ENCODE data around the gene INIP. TPM values are rescaled to one million over a fixed set of nuclear protein-coding genes. Genes with fewer than 3 reads are reported as not detected.
A peak's percentile ranks its signal among the peaks of the same experiment; 100 is the strongest.

Gene INIP
- total RNA-seq, 2 experiments from 2014 or later: 28.9 to 31.0 TPM

GRCh38 chr9:112747094-112747493 is 29.2 kb upstream of the INIP start:
- TF ChIP-seq, protein P1, sequence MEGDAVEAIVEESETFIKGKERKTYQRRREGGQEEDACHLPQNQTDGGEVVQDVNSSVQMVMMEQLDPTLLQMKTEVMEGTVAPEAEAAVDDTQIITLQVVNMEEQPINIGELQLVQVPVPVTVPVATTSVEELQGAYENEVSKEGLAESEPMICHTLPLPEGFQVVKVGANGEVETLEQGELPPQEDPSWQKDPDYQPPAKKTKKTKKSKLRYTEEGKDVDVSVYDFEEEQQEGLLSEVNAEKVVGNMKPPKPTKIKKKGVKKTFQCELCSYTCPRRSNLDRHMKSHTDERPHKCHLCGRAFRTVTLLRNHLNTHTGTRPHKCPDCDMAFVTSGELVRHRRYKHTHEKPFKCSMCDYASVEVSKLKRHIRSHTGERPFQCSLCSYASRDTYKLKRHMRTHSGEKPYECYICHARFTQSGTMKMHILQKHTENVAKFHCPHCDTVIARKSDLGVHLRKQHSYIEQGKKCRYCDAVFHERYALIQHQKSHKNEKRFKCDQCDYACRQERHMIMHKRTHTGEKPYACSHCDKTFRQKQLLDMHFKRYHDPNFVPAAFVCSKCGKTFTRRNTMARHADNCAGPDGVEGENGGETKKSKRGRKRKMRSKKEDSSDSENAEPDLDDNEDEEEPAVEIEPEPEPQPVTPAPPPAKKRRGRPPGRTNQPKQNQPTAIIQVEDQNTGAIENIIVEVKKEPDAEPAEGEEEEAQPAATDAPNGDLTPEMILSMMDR (IDR thresholded peaks at IDR 0.05): no peak
- intact Hi-C loops (cut with micrococcal nuclease): no loop called here

DNA sequence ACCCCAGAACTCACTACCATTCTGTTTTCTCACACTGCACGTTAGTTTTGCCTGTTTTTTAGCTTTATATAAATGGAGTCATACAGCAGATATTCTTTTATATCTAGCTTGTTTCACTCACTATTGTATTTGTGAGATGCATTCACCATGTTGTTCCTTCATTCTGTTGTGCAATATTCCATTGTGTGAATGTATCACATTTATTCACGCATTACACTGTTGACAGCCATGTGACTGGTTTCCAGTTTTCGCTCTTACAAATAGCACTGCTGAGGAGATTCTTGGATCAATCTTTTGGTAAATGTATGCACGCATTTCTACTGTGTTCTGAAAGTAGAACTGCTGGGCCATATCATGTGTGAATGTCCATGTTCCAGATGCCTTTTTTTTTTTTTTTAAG is 26.3 kb upstream of the INIP start:
- Mint-ChIP-seq H3K9me3 (no peaks in the 10 kb centered on the region), H3K27me3 (no peaks in the 10 kb centered on the region), H3K27ac (no peak overlapping the region), H3K4me1 (ENCODE audit: low read depth) (peaks cover 27% of the 10 kb centered on the region), H3K36me3 (ENCODE audit: low read depth) (no peaks in the 10 kb centered on the region), H3K4me3 (no peak overlapping the region)
- ChIA-PET CTCF (no interaction called here), POLR2A (no interaction called here)
- intact Hi-C loops (cut with micrococcal nuclease): no loop called here
- TF ChIP-seq, protein P1 (IDR thresholded peaks at IDR 0.05): no peak
- DNase-seq: no peak
- ATAC-seq: no peak

More at GRCh38 chr9:112747094-112747493, 29.2 kb upstream of the INIP start:
- ChIA-PET POLR2A (no interaction called here), CTCF (interaction anchor here (1.7 kb wide), 1 partner anchor 46 kb away, joined by 4 read pairs; no protein-coding TSS in a partner anchor)
- ATAC-seq: no peak
- no peaks in the 10 kb centered on the region for H3K27me3 Mint-ChIP-seq
- H3K9me3 Mint-ChIP-seq: no peaks in the 10 kb centered on the region
- no peak overlapping the region for H3K4me3 Mint-ChIP-seq
- peaks cover 38% of the 10 kb centered on the region for H3K4me1 Mint-ChIP-seq (ENCODE audit: low read depth)
- H3K36me3 Mint-ChIP-seq (ENCODE audit: low read depth): no peaks in the 10 kb centered on the region
- DNase-seq: no peak
- peak overlapping the region; percentile 42 for H3K27ac Mint-ChIP-seq

DNA sequence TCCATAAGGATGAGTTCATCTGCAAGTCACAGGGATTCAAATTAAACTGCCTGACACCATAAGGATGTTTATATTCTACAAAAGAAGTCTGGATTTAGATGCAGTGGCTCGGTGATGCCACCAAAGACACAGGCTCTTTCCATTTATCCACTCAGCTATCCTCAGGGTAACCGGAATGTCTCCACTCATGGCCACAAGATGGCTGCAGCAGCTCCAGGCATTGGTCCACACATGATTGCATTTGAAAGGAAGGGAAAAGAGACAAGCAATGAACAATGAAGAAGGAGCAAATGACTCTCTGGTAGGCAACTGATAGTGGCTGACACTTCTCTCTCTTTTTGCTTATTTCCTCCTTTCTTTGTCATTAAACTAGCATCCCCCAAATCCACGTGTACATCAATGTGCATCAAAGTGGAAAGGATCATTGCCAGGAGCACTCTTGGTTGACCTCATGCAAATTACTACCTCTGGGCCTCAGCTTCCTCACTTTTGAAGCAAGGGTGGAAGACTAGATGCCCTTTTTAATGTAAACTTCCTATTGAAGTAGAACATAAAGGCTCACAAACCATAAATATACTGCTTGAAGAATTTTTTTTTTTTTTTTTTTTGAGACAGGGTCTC is 25.4 kb upstream of the INIP start:
- Mint-ChIP-seq H3K4me1 (ENCODE audit: low read depth) (peaks cover 21% of the 10 kb centered on the region), H3K36me3 (ENCODE audit: low read depth) (no peaks in the 10 kb centered on the region), H3K9me3 (no peaks in the 10 kb centered on the region), H3K4me3 (no peak overlapping the region), H3K27ac (no peak overlapping the region), H3K27me3 (no peaks in the 10 kb centered on the region)
- TF ChIP-seq, protein P1 (IDR thresholded peaks at IDR 0.05): no peak
- ChIA-PET CTCF (no interaction called here), POLR2A (interaction anchor here (1.4 kb wide), 1 partner anchor 25 kb away, joined by 3 read pairs; the partner anchor contains the start of gene INIP)
- no peak for DNase-seq
- ATAC-seq: no peak
- intact Hi-C loops (cut with micrococcal nuclease): no loop called here

GRCh38 chr9:112734892-112735291 is 17.0 kb upstream of the INIP start:
- Mint-ChIP-seq H3K9me3 (no peaks in the 10 kb centered on the region), H3K36me3 (ENCODE audit: low read depth) (no peaks in the 10 kb centered on the region), H3K4me3 (no peak overlapping the region), H3K27me3 (no peaks in the 10 kb centered on the region), H3K4me1 (ENCODE audit: low read depth) (no peaks in the 10 kb centered on the region), H3K27ac (no peak overlapping the region)
- POLR2A ChIA-PET: interaction anchor here (0.6 kb wide), 1 partner anchor 967 kb away, joined by 3 read pairs; no protein-coding TSS in a partner anchor
- no peak for DNase-seq
- CTCF ChIA-PET: interaction anchor here (1.3 to 1.8 kb wide), 2 partner anchors 12 to 58 kb away, joined by 5 to 6 read pairs; no protein-coding TSS in a partner anchor
- TF ChIP-seq, protein P1 (IDR thresholded peaks at IDR 0.05): no peak
- intact Hi-C loops (cut with micrococcal nuclease): no loop called here
- ATAC-seq: no peak

DNA sequence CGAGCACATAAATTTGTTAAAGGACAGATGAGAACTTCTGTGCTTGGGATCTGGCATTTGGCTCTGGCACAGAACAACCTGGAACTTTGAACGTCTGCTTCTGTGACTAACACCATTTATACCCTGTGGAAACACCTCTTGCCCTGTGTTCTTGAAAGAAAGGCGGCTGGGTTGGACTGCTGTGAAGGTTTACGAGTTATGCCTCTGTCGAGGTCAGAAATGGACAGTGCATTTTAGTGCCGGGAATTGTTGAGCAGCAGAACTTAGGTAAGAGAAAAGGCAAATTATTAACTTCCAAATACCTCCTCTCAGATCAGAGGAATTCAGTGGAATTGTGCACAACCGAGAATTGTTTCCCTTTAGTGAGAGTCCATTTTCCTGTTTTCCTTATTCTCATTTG is 14.1 kb upstream of the INIP start:
- CTCF ChIA-PET: no interaction called here
- ATAC-seq (no peak), DNase-seq (no peak)
- H3K27me3 Mint-ChIP-seq: no peaks in the 10 kb centered on the region
- H3K4me3 Mint-ChIP-seq: no peak overlapping the region
- no peaks in the 10 kb centered on the region for H3K9me3 Mint-ChIP-seq
- H3K4me1 Mint-ChIP-seq (ENCODE audit: low read depth): no peaks in the 10 kb centered on the region
- H3K27ac Mint-ChIP-seq: no peak overlapping the region
- intact Hi-C loops (cut with micrococcal nuclease): no loop called here
- TF ChIP-seq, protein P1 (IDR thresholded peaks at IDR 0.05): no peak
- H3K36me3 Mint-ChIP-seq (ENCODE audit: low read depth): no peaks in the 10 kb centered on the region
- POLR2A ChIA-PET: no interaction called here
